Embryonic facial prominence (tissue), 1 donor: ENCODE data around the gene ZBTB18.

Experiments
- DNase-seq: peaks from one replicate; pipeline ENCODE4 v3.0.0-alpha.2; 2016; ENCODE audit errors: extremely low spot score

The ZBTB18 gene

DNA sequence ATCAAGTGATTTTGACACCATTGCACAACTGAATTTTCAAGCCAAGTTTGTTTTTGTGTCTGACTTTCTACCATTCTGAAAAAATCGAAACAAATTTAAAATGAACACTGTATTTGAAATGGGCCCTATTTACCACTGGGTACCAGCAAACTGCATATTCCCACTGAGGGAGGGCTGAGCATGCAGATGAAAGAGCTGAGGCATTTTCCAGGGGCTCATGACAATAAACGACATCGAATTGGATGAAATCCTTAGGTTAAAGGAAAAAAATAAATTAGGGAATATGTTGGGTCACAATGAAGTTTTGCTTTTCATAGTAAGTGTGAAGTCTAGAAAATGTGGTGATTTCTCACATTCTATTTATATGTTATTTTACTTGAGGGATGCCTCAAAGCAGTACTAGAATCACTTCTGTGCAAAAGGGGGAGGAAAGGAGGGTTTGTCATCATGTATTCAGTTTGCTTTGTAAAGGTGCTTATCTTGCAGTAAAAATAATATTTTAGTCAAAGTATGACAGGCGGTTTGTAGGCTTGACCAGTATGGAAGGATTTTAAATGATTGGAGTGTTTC is 11.2 kb downstream of the ZBTB18 start:
- DNase-seq: no peak

DNA sequence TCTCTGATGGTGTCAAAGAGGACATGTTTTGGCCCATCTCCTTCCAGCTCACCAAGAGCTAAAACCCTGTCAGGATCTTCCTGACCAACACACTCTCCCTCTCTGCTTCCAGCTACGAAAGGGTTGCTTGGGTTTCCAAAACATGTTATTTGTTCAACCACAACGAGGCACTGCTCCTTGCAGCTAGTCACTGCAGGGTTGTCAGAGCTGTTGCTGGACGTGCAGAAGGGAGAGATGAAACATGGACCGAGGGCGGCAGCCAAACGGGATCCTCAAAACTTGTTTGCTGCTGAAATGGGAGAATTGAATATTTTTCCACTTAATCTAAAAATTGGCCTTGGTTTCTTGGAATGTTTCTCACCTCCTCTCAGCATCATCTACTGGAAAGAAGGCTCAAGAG is 12.4 kb downstream of the ZBTB18 start:
- no peak for DNase-seq

GRCh38 chr1:244064621-244065020 is 13.5 kb downstream of the ZBTB18 start:
- DNase-seq: no peak

DNA sequence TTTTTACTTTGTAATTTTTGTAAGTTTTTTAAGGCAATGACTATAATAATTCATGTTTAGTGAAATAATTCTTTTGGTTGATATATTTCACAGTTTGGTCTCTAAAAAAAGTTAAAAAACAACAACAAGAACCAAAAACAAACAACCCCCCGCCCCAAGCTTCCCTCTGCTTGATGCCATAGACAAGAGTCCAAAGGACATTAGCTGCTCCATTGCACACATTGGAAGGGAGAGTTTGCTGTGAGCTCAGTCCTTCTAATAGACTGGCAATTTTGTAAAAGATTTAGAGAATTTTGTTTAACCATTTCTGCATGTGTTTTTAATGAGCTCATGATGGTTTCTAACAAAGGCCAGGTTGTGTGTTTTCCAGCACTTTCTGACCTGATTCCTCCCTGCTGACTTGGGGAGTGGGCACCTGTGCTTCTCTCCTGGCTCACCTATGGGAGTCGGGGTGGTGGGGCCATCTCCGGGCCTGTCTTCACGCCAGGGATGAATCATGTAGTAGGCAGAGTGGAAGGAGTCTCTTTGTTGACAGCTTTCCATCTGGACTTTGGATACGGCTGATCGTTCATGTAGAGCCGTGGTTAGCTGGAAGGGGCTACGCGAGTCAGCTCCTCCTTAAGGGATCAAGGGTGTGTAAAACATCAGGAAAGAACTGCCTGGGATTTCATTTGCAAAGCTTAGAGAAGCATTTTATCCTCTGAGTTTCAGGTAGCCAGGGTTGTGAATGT is 14.1 kb downstream of the ZBTB18 start:
- no peak for DNase-seq

- DNase-seq: no peak
Measured at GRCh38 chr1:244065960-244066388, 14.9 kb downstream of the ZBTB18 start.

DNA sequence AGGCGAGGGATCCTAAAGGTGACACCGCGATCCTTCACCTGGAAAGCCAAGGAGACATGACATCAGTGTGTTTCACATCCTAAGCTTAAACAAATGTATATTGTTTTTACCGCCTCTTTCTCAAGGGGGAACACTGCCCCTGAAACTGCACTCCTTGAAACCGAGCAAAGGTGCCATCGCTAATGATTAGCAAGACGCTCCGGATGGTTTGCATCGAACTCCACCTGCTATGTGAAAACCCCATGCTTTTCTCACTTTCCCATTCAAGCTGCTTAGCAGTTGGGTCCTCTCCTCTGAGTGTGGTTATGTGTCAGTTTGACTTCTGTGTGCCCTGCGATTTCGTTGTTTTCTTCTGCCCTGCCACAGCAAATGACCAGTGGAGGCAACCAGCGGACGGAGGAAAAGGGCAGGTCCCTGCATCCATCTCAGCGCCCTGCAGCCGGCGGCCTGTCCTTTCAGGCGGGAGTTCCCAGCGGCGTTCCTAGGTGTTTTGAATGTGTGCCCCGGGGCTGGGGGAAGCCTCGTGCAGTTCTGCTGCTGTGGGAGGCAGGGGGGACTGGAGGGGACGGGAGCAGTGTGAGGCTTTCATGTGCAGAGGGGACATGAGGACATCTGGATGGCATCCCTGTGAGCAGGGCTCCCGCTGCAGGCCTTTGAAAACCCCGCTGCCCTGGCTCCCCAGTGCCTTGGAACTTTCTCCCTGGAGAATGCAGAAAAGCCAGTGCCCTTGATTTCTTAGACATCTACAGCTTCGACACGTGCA is 16.1 kb downstream of the ZBTB18 start:
- DNase-seq: no peak

DNA sequence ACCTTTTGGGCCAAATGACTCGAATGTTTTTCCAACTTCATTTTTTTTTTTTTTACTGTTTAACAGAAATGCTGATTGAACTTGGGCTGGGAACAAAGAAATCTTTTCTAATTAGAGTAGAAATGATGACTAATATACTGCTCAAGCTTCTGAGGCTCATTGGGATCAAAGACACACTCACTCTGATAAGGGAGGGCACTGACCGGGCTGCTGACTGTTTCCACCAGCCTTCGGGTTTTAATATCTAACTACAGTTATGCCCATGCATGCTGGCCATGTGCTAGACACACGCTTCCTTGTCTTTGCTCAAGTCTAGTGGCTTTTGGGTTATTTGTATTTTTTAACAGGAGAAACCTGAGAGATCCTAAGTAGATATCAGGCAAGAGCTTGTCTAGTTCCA is 16.8 kb downstream of the ZBTB18 start:
- DNase-seq: no peak

DNA sequence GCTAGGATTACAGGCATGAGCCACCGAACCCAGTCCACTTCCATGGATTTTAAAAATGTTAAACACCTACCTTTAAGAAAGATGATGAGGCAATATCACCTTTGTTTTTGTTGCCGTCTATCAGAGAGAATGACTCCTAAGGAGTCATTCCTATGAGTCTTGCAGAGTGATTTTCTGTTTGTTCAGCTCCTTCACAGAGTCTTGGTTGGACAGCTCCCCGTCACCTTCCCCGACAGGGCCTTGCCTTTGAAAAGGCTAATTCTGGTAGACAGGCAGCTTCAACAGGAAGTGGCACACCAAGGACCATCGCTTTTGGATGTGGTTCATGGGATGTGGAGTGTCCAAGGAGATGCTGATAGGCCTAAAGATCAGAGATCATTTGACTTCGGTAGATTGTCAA is 17.5 kb downstream of the ZBTB18 start:
- no peak for DNase-seq

- no peak for DNase-seq
Measured at GRCh38 chr1:244069326-244069898, 18.3 kb downstream of the ZBTB18 start.

DNA sequence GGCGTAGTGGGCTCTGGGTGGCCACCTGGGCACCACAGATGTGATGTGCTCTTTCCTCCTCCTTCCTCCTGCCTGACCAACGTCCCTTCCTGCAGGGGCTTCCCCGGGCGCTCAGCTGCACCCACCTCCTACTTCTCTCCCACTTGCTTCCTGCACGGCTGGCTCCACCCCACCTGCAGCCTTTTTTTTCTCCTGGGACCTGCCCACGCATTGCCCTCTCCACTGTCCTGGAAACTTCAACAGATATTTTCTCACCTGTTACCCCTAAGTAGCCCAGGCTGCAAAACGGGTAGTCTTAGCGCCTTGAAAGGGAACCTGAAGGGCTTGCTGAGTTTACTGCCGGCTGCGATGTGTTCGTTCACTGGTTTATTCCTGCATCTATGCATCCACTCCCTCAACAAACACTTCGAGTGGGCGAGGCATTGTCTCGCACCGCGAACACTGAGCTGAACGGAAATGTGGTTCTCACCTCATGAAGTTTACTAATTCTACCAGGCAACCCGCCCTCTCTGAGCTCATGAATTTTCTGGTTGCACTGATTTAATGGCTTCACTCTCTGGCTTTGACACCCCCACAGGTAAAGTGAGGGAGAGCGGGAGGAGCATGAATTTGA is 23.6 kb downstream of the ZBTB18 start:
- DNase-seq: no peak

DNA sequence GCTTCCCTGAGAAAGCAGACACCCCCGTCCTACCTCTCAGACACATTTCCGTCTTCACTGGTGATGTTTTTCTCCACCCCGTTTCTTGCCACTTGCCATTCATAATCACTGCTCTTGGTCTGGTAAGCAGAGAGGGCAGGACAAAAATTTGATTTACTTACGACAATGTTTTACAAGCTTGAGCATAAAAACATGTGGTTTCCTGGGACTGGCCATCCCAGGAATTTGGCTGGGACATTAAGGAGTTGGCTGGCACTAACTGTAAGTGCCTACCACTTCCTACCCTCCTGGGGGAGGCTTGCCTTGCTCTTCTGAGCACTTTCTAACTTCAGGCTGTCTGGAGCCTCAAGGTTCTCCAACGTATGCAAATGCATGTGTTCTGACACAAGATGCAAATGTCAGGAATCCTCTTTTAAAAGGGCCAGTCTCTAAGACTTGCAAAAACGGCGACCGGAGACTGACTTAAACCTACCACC is 24.2 kb downstream of the ZBTB18 start:
- no peak for DNase-seq

DNA sequence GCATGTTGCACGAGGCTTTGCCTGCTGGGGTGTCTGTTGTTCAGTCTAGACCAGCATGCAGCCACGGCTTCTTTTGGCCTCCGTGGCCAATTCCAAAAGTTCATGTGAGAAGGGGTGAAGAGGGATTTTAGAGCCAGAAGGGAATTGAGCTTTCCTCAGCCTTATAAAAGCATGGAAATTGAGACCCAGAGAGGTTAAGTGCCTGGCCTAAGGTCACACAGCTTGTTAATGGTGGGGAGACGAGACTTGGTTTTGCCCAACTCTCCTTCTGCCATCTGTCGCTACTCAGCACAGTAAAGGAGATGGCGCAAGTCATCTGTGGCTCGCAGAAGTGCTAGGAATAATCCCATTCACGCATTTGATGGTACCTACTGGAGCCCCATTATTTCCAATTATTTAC is 25.7 kb downstream of the ZBTB18 start:
- no peak for DNase-seq

DNA sequence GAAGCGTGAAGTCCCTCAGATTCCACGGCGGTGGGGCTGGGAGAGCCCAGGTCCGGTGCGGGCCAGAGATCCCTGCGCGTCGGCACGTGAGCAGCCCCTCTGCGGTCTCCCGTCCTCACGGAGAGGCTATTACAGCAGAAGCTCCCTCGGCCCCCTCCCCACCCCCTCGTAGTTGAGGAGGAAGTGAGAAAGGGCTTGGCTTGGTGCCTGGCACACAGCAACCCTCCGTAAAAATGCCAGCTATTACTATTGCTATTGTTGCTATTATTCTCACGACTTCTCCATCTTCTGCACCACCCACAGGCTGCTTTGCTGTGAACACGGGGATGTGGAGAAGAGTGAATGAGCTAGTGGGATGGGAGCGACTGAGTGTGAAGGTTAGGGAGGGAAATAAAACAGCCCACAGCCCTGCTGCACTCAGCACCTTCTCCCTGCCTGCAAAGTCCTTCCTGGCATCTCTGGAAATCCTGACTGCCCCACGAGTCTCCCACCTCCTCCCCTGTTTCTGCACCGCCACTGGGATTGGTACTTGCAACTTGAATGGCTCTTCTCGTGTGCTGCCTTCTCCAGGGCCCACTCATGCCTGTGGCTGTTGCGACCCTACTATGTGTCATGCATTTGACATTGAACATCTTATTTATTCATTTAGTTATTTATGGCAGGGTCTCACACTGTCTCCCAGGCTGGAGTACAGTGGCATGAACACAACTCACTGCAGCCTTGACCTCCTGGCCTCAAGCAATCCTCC is 26.6 kb downstream of the ZBTB18 start:
- no peak for DNase-seq

GRCh38 chr1:244080343-244080929 is 29.4 kb downstream of the ZBTB18 start:
- no peak for DNase-seq

- DNase-seq: no peak
Measured at GRCh38 chr1:244082969-244083368, 31.9 kb downstream of the ZBTB18 start.

GRCh38 chr1:244083383-244083943 is 32.4 kb downstream of the ZBTB18 start:
- no peak for DNase-seq

DNA sequence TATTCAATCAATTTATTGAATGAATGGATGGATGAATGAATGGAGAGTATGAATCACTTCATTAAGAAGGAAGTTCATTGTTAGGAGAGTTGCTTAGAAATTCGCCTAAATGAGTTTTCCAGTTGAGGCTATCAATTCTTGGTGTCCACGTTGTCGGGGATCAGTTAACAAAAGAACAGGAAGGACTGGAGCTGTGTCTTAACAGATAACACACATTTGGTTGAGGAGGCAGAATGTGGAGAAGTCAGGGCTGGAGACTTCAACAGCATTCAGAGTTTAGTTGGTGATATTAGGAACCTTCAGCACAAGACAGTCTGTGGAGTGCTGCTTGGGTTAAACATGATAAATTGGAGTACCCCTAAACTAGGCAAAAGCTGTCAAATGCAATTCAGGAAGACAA is 33.7 kb downstream of the ZBTB18 start:
- no peak for DNase-seq

DNA sequence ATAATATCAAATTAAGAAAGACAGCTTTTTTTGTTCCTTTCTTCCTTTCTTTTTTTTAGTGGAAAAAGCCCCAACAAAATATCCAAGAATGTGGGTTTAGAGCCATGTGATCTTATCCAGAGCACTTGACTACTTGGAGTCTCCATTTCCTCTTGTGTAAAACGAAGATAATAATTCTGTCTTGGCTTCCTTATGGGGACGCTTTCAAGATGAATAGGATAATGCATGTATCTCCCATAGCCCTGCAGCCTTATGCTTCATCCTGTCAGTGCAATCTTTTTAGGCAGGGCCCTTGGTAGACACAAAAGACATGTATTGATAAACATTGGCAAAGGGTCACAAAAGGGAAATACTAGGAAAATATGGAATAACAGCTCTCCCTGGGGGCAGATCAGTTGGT is 34.8 kb downstream of the ZBTB18 start:
- DNase-seq: no peak

GRCh38 chr1:244087021-244087560 is 36.0 kb downstream of the ZBTB18 start:
- DNase-seq: no peak

DNA sequence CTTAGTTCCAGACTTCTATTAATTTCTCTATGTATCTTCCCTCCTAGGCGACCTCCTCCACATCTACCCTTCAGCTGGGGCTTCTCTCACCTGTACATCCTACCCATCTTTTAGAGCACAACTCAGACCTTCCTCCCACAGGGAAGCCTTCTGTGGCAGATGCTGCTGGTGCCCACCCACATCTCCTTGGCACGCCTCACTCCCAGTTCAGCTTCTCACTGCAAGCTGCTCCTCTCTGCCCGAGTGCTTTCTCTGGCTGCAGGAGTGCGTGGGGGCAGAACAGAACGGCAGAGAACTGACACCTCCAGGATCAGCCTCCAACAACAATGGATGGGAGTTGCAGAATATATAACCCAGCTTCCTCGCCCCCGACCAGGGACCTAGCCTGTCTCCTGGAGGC is 36.5 kb downstream of the ZBTB18 start:
- DNase-seq: no peak
